HG03378 (cell line): ENCODE data around the gene PHC2.

Source experiments
- ATAC-seq: cut with Tn5 transposase; IDR thresholded peaks from one replicate; pipeline ENCODE4 v1.9.1; 2021; ENCODE audit warnings: mild to moderate bottlenecking, moderate library complexity; ENCODE audit not compliant: unreplicated experiment

The PHC2 gene

GRCh38 chr1:33392639-33393038 is 38.3 kb downstream of the PHC2 start:
- no peak for ATAC-seq

GRCh38 chr1:33392206-33392605 is 38.7 kb downstream of the PHC2 start:
- ATAC-seq, result no peak

GRCh38 chr1:33391343-33392078 is 39.4 kb downstream of the PHC2 start:
- ATAC-seq, result no peak

GRCh38 chr1:33390542-33390941 is 40.4 kb downstream of the PHC2 start:
- ATAC-seq, result no peak

GRCh38 chr1:33388805-33389771 is 41.8 kb downstream of the PHC2 start:
- ATAC-seq, result no peak

GRCh38 chr1:33387625-33388024 is 43.3 kb downstream of the PHC2 start:
- ATAC-seq, result no peak

- ATAC-seq, result no peak
Observed at GRCh38 chr1:33385251-33385650, 45.6 kb downstream of the PHC2 start.

- no peak for ATAC-seq
Observed at GRCh38 chr1:33384040-33384812, 46.7 kb downstream of the PHC2 start.

- no peak for ATAC-seq
Observed at GRCh38 chr1:33383489-33383888, 47.4 kb downstream of the PHC2 start.

- ATAC-seq, result no peak
Observed at GRCh38 chr1:33382661-33383415, 48.1 kb downstream of the PHC2 start.

- ATAC-seq, result no peak
Observed at GRCh38 chr1:33381977-33382376, 48.9 kb downstream of the PHC2 start.

GRCh38 chr1:33380811-33381210 is 50.1 kb downstream of the PHC2 start:
- no peak for ATAC-seq

- ATAC-seq, result no peak
Observed at GRCh38 chr1:33379631-33380354, 51.1 kb downstream of the PHC2 start.

GRCh38 chr1:33378976-33379375 is 51.9 kb downstream of the PHC2 start:
- no peak for ATAC-seq

- no peak for ATAC-seq
Observed at GRCh38 chr1:33378524-33378923, 52.4 kb downstream of the PHC2 start.

GRCh38 chr1:33377756-33378155 is 53.1 kb downstream of the PHC2 start:
- ATAC-seq, result no peak

GRCh38 chr1:33377013-33377412 is 53.9 kb downstream of the PHC2 start:
- no peak for ATAC-seq

GRCh38 chr1:33375316-33375715 is 55.6 kb downstream of the PHC2 start:
- ATAC-seq, result no peak

GRCh38 chr1:33374336-33375105 is 56.4 kb downstream of the PHC2 start:
- ATAC-seq, result no peak
